PFSK-1 (cell line): ENCODE data around the gene VN1R5.

Source experiments
- FOXP2 ChIP-seq: optimal IDR thresholded peaks from 2 replicates; pipeline ENCODE3; 2011; ENCODE audit warnings: borderline replicate concordance, control low read depth, inconsistent platforms; ENCODE audit not compliant: insufficient read depth; ENCODE audit errors: extremely low read length, extremely low read depth
- POLR2AphosphoS5 ChIP-seq: IDR thresholded peaks from 2 replicates; pipeline ENCODE4 v1.6.1; 2012; ENCODE audit warnings: low read depth, mild to moderate bottlenecking, control low read depth, low read length, moderate library complexity
- REST ChIP-seq, 2 experiments: IDR thresholded peaks; 2 replicates each; pipeline versions ENCODE4 v1.6.1 to v1.8.0; 2011 to 2012; ENCODE audit warnings: low read depth in 2 of 2, low read length in 2 of 2, control low read depth in 1 of 2, inconsistent platforms in 1 of 2, mild to moderate bottlenecking in 1 of 2, moderate library complexity in 1 of 2; ENCODE audit not compliant: insufficient read depth in 1 of 2
- SIN3A ChIP-seq: IDR thresholded peaks from 2 replicates; pipeline ENCODE4 v1.6.1; 2012; ENCODE audit warnings: mild to moderate bottlenecking, low read length, moderate library complexity, borderline replicate concordance; ENCODE audit not compliant: insufficient read depth
- TAF1 ChIP-seq: IDR thresholded peaks from 2 replicates; pipeline ENCODE4 v1.6.1; 2012; ENCODE audit warnings: low read length, control low read depth, borderline replicate concordance; ENCODE audit not compliant: insufficient read depth

- TF ChIP-seq POLR2AphosphoS5 (no peak), REST (IDR thresholded peaks at IDR 0.05; ENCODE audit: insufficient read depth in 1 of 2, low read depth in 2 of 2, low read length in 2 of 2) (no peak), TAF1 (no peak), SIN3A (no peak), FOXP2 (no peak)
Observed at GRCh38 chr1:247228133-247228532, 27.7 kb upstream of the VN1R5 start.
